OCI-LY7 (cell line): ENCODE measurements around the gene VPS18. TPM values are rescaled to one million over a fixed set of nuclear protein-coding genes. Genes with fewer than 3 reads are reported as not detected.

Experiments
- BruUV-seq: library from RNA; stranded (reverse); fragments of 400-500 nt; replicated peaks from 2 replicates; lab custom pipeline; 2021; lab: Mats Ljungman, UMichigan
- CTCF ChIA-PET: fragments of 300-600 bp; sonication (Branson Sonifier 250); formaldehyde crosslinking; loops from one replicate; lab custom pipeline; 2022; ENCODE audit warnings: antibody characterized with exemption; ENCODE audit not compliant: unreplicated experiment; lab: Charles Lee
- POLR2A ChIA-PET: fragments of 300-600 bp; sonication (Branson Sonifier 250); formaldehyde crosslinking; loops from one replicate; lab custom pipeline; 2022; ENCODE audit warnings: antibody characterized with exemption; lab: Charles Lee
- DNase-seq: peaks from one replicate; pipeline ENCODE4 v3.0.0-alpha.2; 2015; ENCODE audit warnings: low spot score
- H2AFZ ChIP-seq: fragments of 200-600 bp; sonication (generic), shearing (Covaris generic); 2 replicates; pipeline ENCODE4 v1.6.1; 2014; ENCODE audit warnings: mild to moderate bottlenecking, antibody characterized with exemption, low read length, moderate library complexity
- H3K27ac ChIP-seq: fragments of 200-600 bp; sonication (generic); 2 replicates; pipeline ENCODE4 v1.5.1; 2014; ENCODE audit warnings: mixed run types, low read depth, mild to moderate bottlenecking, moderate library complexity, low read length, inconsistent platforms; ENCODE audit not compliant: poor library complexity, severe bottlenecking
- H3K36me3 ChIP-seq: fragments of 200-600 bp; sonication (generic); 2 replicates; pipeline ENCODE4 v1.6.1; 2014; ENCODE audit warnings: mild to moderate bottlenecking, antibody characterized with exemption, low read length, moderate library complexity, mixed read lengths; ENCODE audit not compliant: insufficient read depth
- H3K4me1 ChIP-seq: fragments of 200-600 bp; sonication (generic); 2 replicates; pipeline ENCODE4 v1.5.1; 2014; ENCODE audit warnings: mild to moderate bottlenecking, low read length; ENCODE audit not compliant: insufficient read depth, poor library complexity, severe bottlenecking
- H3K4me2 ChIP-seq: fragments of 200-600 bp; sonication (generic); 2 replicates; pipeline ENCODE4 v1.6.1; 2014; ENCODE audit warnings: mild to moderate bottlenecking, low read length
- H3K4me3 ChIP-seq: fragments of 200-600 bp; sonication (generic); 2 replicates; pipeline ENCODE4 v1.5.1; 2014; ENCODE audit warnings: mild to moderate bottlenecking, low read depth, low read length; ENCODE audit not compliant: poor library complexity, severe bottlenecking
- H3K79me2 ChIP-seq: fragments of 200-600 bp; sonication (generic); 2 replicates; pipeline ENCODE4 v1.6.1; 2016; ENCODE audit warnings: low read depth, mild to moderate bottlenecking, low read length, moderate library complexity, mixed read lengths; ENCODE audit not compliant: insufficient read depth
- H3K9me2 ChIP-seq: fragments of 200-600 bp; sonication (generic); 2 replicates; pipeline ENCODE4 v1.6.1; 2016; ENCODE audit warnings: mild to moderate bottlenecking, low read length, mixed read lengths; ENCODE audit not compliant: insufficient read depth
- H3K9me3 ChIP-seq: fragments of 200-600 bp; sonication (generic); 2 replicates; pipeline ENCODE4 v1.6.1; 2014; ENCODE audit warnings: mild to moderate bottlenecking, mixed run types, low read length, mixed read lengths
- H4K20me1 ChIP-seq: fragments of 200-600 bp; sonication (generic); 2 replicates; pipeline ENCODE4 v1.6.1; 2014; ENCODE audit warnings: mild to moderate bottlenecking, antibody characterized with exemption, low read length, moderate library complexity, mixed read lengths; ENCODE audit not compliant: insufficient read depth
- EZH2phosphoT487 ChIP-seq: fragments of 200-600 bp; sonication (generic); IDR thresholded peaks from 2 replicates; pipeline ENCODE4 v1.6.1; 2018; ENCODE audit warnings: low read depth, borderline replicate concordance, mild to moderate bottlenecking, mixed run types, antibody characterized with exemption, low read length, moderate library complexity, mixed read lengths
- intact Hi-C: fragments of 100-400 bp; cut with micrococcal nuclease; formaldehyde crosslinking; loops from one replicate; pipeline ENCODE4 v1.10.0; 2022; ENCODE audit not compliant: unreplicated experiment
- total RNA-seq, 2 experiments: library from RNA; depleted of rRNA in 1 of 2; stranded (reverse); fragments of >200 nt in 1 of 2; shearing (Covaris generic) in 1 of 2; gene quantifications; 2 replicates each; pipeline ENCODE4 v1.2.3, GENCODE V29; 2014 to 2022
- TF ChIP-seq, protein P1 (sequence below): fragments of 200-600 bp; sonication (generic); conservative IDR thresholded peaks from 2 replicates; pipeline ENCODE4 v1.5.1; 2014; ENCODE audit warnings: mild to moderate bottlenecking, antibody characterized with exemption, low read length, moderate library complexity, mixed read lengths

The VPS18 gene
- total RNA-seq, 2 experiments from 2014 or later, result 24.5 to 30.7 TPM

DNA sequence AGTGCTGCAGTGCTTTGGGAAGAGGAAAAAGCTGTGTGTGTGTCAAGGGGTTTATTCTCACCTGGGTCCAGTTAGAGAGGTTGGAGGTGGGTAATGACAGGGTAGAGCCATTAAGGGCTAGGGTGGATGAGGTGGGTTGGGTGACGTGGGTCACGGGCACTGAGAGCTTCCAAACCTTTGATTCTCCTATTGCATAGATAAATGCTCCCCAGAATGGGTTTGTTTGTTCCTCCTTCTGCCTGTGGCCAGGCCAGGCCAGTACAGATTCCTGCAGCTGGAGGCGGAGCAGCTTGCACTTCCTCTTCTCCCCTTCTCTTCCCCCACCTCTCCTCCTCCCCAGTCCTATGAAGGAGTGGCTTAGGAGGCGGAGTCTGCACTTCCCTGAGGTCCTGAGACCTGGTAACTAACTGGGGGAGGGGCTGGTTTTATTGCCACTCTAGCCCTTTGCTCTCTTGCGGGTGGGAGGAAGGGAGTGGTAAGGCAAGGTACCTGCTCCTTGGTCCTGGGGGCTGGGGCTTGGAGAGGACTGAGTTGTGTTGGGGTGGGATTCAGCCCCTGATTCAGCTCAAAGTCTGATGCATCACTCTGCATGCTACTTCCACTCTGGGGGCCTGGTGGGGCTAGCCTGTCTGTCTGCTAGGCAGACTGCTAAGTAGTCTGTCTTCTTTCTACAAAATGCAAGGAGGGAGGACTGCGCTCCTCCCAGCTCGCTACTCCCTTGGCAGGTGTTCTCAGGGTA lies 46.9 kb upstream of the VPS18 start:
- BruUV-seq, result no TSS peak
- H3K27ac ChIP-seq, result no peak overlapping the region
- TF ChIP-seq EZH2phosphoT487, result no peak
- TF ChIP-seq, protein P1, sequence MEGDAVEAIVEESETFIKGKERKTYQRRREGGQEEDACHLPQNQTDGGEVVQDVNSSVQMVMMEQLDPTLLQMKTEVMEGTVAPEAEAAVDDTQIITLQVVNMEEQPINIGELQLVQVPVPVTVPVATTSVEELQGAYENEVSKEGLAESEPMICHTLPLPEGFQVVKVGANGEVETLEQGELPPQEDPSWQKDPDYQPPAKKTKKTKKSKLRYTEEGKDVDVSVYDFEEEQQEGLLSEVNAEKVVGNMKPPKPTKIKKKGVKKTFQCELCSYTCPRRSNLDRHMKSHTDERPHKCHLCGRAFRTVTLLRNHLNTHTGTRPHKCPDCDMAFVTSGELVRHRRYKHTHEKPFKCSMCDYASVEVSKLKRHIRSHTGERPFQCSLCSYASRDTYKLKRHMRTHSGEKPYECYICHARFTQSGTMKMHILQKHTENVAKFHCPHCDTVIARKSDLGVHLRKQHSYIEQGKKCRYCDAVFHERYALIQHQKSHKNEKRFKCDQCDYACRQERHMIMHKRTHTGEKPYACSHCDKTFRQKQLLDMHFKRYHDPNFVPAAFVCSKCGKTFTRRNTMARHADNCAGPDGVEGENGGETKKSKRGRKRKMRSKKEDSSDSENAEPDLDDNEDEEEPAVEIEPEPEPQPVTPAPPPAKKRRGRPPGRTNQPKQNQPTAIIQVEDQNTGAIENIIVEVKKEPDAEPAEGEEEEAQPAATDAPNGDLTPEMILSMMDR, result no peak
- POLR2A ChIA-PET, result interaction anchor here (0.8 kb wide), 1 partner anchor 14 kb away, joined by 3 read pairs; no protein-coding TSS in a partner anchor
- no peaks in the 10 kb centered on the region for H3K9me3 ChIP-seq
- no peaks in the 10 kb centered on the region for H3K9me2 ChIP-seq
- CTCF ChIA-PET, result interaction anchor here (1.1 to 3.5 kb wide), 3 partner anchors 11 to 47 kb away, joined by 4 to 19 read pairs (median 4); partner anchors contain the start of gene VPS18
- peak overlapping the region; percentile 66 for H3K4me2 ChIP-seq
- H3K4me1 ChIP-seq, result peaks cover 25% of the 10 kb centered on the region
- DNase-seq, result peak; percentile 72
- H3K79me2 ChIP-seq, result no peaks in the 10 kb centered on the region
- peak overlapping the region; percentile 76; the same call in 1 of the 2 replicates for H2AFZ ChIP-seq
- H3K36me3 ChIP-seq, result no peaks in the 10 kb centered on the region
- intact Hi-C loops, result no loop called here
- no peaks in the 10 kb centered on the region for H4K20me1 ChIP-seq
- peak overlapping the region; percentile 14 for H3K4me3 ChIP-seq

DNA sequence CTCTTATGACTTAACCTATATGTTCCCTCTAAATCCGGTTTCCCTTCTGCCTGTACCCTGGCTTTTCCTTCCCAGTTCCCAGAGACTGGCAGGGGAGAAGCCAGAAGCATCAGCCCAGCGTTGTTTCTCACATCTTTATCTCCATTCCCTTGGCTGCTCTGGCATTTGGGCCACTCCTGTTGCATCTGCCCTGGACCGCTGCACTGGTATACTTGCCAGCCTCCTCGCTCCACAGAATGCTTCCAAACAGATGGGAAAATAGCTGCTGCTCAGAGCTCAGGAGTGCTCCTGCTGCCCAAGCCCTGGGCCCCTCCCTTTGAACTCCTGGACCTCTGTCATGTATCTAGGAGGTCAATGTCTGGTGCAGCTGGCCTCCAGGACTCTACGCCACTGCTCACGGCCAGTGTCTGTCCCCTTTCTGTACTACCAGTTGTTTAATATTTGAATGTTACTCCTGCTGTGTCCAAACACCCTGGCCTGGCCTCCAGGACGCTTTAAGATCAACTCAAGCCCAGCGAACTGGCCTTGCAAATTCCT lies 43.6 kb upstream of the VPS18 start:
- Histone ChIP-seq H3K79me2 (no peaks in the 10 kb centered on the region), H3K27ac (no peak overlapping the region), H3K4me3 (no peak overlapping the region), H2AFZ (no peak overlapping the region), H3K4me1 (peaks cover 17% of the 10 kb centered on the region), H3K36me3 (no peaks in the 10 kb centered on the region), H3K9me2 (no peaks in the 10 kb centered on the region), H4K20me1 (no peaks in the 10 kb centered on the region), H3K4me2 (no peak overlapping the region), H3K9me3 (no peaks in the 10 kb centered on the region)
- POLR2A ChIA-PET, result no interaction called here
- TF ChIP-seq, protein P1, result no peak
- TF ChIP-seq EZH2phosphoT487, result no peak
- intact Hi-C loops, result no loop called here
- no peak for DNase-seq
- BruUV-seq, result no TSS peak
- CTCF ChIA-PET, result no interaction called here

DNA sequence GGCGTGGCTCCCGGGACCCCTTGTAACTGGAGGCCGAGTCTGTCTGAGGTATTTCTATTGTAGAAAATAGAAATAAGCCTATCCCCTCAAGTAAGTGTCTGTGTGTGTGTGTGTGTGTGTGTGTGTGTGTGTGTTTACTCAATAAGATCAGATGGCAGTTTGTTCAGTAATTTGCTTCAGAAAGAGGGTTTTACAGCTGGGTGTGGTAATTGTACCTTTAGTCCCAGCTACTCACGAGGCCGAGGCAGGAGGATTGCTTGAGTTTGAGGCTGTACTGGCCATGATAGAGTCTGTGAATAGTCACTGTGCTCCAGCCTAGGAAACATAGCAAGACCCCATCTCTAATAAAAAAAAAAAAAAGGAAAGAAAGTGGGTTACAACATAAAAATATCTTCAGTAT lies 41.7 kb upstream of the VPS18 start:
- TF ChIP-seq EZH2phosphoT487, result no peak
- Histone ChIP-seq H3K4me2 (no peak overlapping the region), H4K20me1 (no peaks in the 10 kb centered on the region), H3K9me3 (no peaks in the 10 kb centered on the region), H3K27ac (no peak overlapping the region), H3K79me2 (no peaks in the 10 kb centered on the region), H2AFZ (no peak overlapping the region), H3K4me1 (peaks cover 11% of the 10 kb centered on the region), H3K36me3 (no peaks in the 10 kb centered on the region), H3K4me3 (no peak overlapping the region), H3K9me2 (no peaks in the 10 kb centered on the region)
- intact Hi-C loops, result no loop called here
- ChIA-PET CTCF (interaction anchor here (0.6 kb wide), 1 partner anchor 34 kb away, joined by 3 read pairs; no protein-coding TSS in a partner anchor), POLR2A (no interaction called here)
- no peak for DNase-seq
- BruUV-seq, result no TSS peak
